Dedifferentiated amniotic fluid mesenchymal stem cell (primary cell): ENCODE data around the gene PRSS8.

Experiments
- DNase-seq: peaks from one replicate; pipeline ENCODE4 v3.0.0-alpha.2; 2016; ENCODE audit errors: extremely low spot score

Gene PRSS8

DNA sequence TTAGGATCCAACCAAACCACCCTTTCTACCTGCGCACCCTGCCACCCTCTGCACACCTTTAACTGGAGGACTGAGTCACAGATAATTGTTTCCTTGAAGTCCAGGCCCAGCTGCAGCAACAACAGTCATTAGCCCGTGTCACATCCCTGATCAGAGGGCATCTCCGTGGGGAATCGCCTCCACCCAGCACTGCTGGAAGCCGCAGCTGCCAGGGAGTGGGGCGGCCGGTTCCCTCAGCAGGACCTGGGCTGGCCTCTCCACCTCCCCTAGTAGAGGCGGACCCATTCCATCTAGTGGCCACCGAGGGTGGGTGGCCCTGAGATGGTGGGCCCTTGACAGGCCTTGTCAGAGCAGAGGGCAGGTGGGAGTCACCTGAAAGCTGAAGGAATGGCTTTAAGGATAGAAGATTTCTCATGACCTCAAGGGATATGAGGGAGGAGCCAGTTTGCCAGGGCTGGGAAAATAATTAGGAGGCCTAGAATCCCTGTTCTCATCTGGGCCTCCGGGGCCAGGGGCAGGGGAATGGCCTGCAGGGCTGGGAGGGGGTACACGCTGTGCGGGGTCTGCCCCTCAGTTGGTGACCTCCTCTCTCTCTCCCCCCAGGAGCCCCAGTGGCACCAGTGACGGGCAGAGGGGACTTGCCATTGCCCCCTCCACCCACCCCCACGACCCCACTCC is 53.0 kb downstream of the PRSS8 start:
- no peak for DNase-seq
